SK-N-SH (cell line): ENCODE data around the gene HIBADH. TPM values are rescaled to one million over a fixed set of nuclear protein-coding genes. Genes with fewer than 3 reads are reported as not detected.

ENCODE experiments used
- CTCF ChIA-PET: fragments of 300-600, 350-600 bp; formaldehyde crosslinking; extraction: SDS; loops from one replicate; lab custom pipeline; 2021; lab: Yijun Ruan, JAX
- POLR2A ChIA-PET: fragments of 350-600 bp; sonication (Branson Sonifier 250); formaldehyde crosslinking; extraction: SDS; loops from one replicate; lab custom pipeline; 2020; ENCODE audit warnings: antibody characterized with exemption, inconsistent platforms; lab: Yijun Ruan, JAX
- DNase-seq: peaks from one replicate; pipeline ENCODE4 v3.0.0; 2012
- H2AFZ ChIP-seq: fragments of 200-600 bp; sonication (generic); 2 replicates; pipeline ENCODE4 v1.8.1; 2016; ENCODE audit warnings: antibody characterized with exemption, mild to moderate bottlenecking, low read depth
- H3F3A ChIP-seq: fragments of 200-600 bp; sonication (generic); replicated peaks from 2 replicates; pipeline ENCODE3; 2016; ENCODE audit warnings: antibody characterized with exemption, mild to moderate bottlenecking; ENCODE audit not compliant: insufficient read depth
- H3K27ac ChIP-seq, 2 experiments: fragments of 200-500 bp in 1 of 2; fragments of 200-600 bp in 1 of 2; sonication (Bioruptor generic) in 1 of 2; sonication (generic), shearing (Covaris generic) in 1 of 2; 2 replicates each; pipeline versions ENCODE4 v1.5.1 to v1.6.1; 2014 to 2016; ENCODE audit warnings: low read depth in 2 of 2, inconsistent platforms in 1 of 2, low read length in 1 of 2, mild to moderate bottlenecking in 1 of 2, mixed read lengths in 1 of 2
- H3K27me3 ChIP-seq: fragments of 200-600 bp; sonication (generic), shearing (Covaris generic); 2 replicates; pipeline ENCODE4 v1.6.1; 2016; ENCODE audit warnings: mixed run types; ENCODE audit not compliant: insufficient read depth
- H3K36me3 ChIP-seq, 2 experiments: fragments of 200-500 bp in 1 of 2; fragments of 200-600 bp in 1 of 2; sonication (Bioruptor generic) in 1 of 2; sonication (generic) in 1 of 2; replicated peaks in 1 of 2; 2 replicates each; pipeline versions ENCODE3 to v1.5.1; 2014 to 2016; ENCODE audit warnings: low read length in 1 of 2, mild to moderate bottlenecking in 1 of 2; ENCODE audit not compliant: insufficient read depth in 2 of 2, control insufficient read depth in 1 of 2
- H3K4me1 ChIP-seq, 2 experiments: fragments of 200-500 bp in 1 of 2; fragments of 200-600 bp in 1 of 2; sonication (Bioruptor generic) in 1 of 2; sonication (generic), shearing (Covaris generic) in 1 of 2; 2 replicates each; pipeline versions ENCODE4 v1.5.1 to v1.6.1; 2014 to 2016; ENCODE audit warnings: low read depth in 1 of 2, low read length in 1 of 2, mixed run types in 1 of 2; ENCODE audit not compliant: insufficient read depth in 2 of 2, control insufficient read depth in 1 of 2
- H3K4me2 ChIP-seq: fragments of 200-600 bp; sonication (generic), shearing (Covaris generic); 2 replicates; pipeline ENCODE4 v1.6.1; 2017; ENCODE audit warnings: mixed run types
- H3K4me3 ChIP-seq, 2 experiments: fragments of 200-500 bp in 1 of 2; fragments of 200-600 bp in 1 of 2; sonication (Bioruptor generic) in 1 of 2; sonication (generic), shearing (Covaris generic) in 1 of 2; 2 replicates each; pipeline versions ENCODE4 v1.5.1 to v1.8.1; 2014 to 2016; ENCODE audit warnings: low read depth in 2 of 2, inconsistent platforms in 1 of 2, low read length in 1 of 2, mild to moderate bottlenecking in 1 of 2, mixed read lengths in 1 of 2, moderate library complexity in 1 of 2
- H3K79me2 ChIP-seq: fragments of 200-600 bp; sonication (generic); 2 replicates; pipeline ENCODE4 v1.8.1; 2017; ENCODE audit warnings: mild to moderate bottlenecking; ENCODE audit not compliant: insufficient read depth
- H3K9ac ChIP-seq: fragments of 200-600 bp; sonication (generic); 2 replicates; pipeline ENCODE4 v1.6.1; 2017; ENCODE audit warnings: mixed run types
- H3K9me2 ChIP-seq: fragments of 200-600 bp; sonication (generic); 2 replicates; pipeline ENCODE4 v1.6.1; 2017; ENCODE audit warnings: mixed run types
- H3K9me3 ChIP-seq: fragments of 200-600 bp; sonication (generic); 2 replicates; pipeline ENCODE4 v1.6.1; 2017; ENCODE audit warnings: mixed run types, mild to moderate bottlenecking, moderate library complexity
- H4K20me1 ChIP-seq: fragments of 200-600 bp; sonication (generic); 2 replicates; pipeline ENCODE4 v1.6.1; 2017; ENCODE audit warnings: mild to moderate bottlenecking, mixed run types; ENCODE audit not compliant: insufficient read depth
- ELF1 ChIP-seq: IDR thresholded peaks from 2 replicates; pipeline ENCODE4 v1.4.0; 2012
- EP300 ChIP-seq, 2 experiments: IDR thresholded peaks; 2 replicates each; pipeline versions ENCODE4 v1.4.0 to v1.6.1; 2012; ENCODE audit warnings: borderline replicate concordance in 1 of 2, low read depth in 1 of 2, low read length in 1 of 2
- FOSL2 ChIP-seq: IDR thresholded peaks from 2 replicates; pipeline ENCODE4 v1.4.0; 2012; ENCODE audit warnings: low read depth, mild to moderate bottlenecking, moderate library complexity, borderline replicate concordance
- GABPA ChIP-seq: IDR thresholded peaks from 2 replicates; pipeline ENCODE4 v1.4.0; 2012; ENCODE audit warnings: low read depth, mild to moderate bottlenecking
- GATA2 ChIP-seq: sonication (generic); formaldehyde crosslinking; IDR thresholded peaks from 2 replicates; pipeline ENCODE4 v1.5.0; 2020; ENCODE audit warnings: mild to moderate bottlenecking, missing genetic modification reagents
- IRF3 ChIP-seq: fragments of 150-350 bp; IDR thresholded peaks from 2 replicates; pipeline ENCODE4 v1.6.1; 2016; ENCODE audit warnings: mild to moderate bottlenecking, low read depth, low read length
- JUND ChIP-seq: IDR thresholded peaks from 2 replicates; pipeline ENCODE4 v1.4.0; 2012
- MAX ChIP-seq: IDR thresholded peaks from 2 replicates; pipeline ENCODE4 v1.4.0; 2012; ENCODE audit warnings: low read depth
- PBX3 ChIP-seq: IDR thresholded peaks from 2 replicates; pipeline ENCODE4; 2012
- RCOR1 ChIP-seq: fragments of 150-350 bp; IDR thresholded peaks from 2 replicates; pipeline ENCODE4 v1.6.1; 2017; ENCODE audit warnings: antibody characterized with exemption, low read length
- REST ChIP-seq: IDR thresholded peaks from 2 replicates; pipeline ENCODE4 v1.6.1; 2012; ENCODE audit warnings: mild to moderate bottlenecking, low read depth, low read length, moderate library complexity
- RFX5 ChIP-seq: IDR thresholded peaks from 2 replicates; pipeline ENCODE4 v1.6.1; 2012; ENCODE audit warnings: mild to moderate bottlenecking, improper control_type of control experiment, low read length
- RXRA ChIP-seq: IDR thresholded peaks from 2 replicates; pipeline ENCODE4 v1.4.0; 2012; ENCODE audit warnings: low read depth, mild to moderate bottlenecking, borderline replicate concordance
- TAF1 ChIP-seq: IDR thresholded peaks from 2 replicates; pipeline ENCODE4 v1.6.1; 2012; ENCODE audit warnings: low read depth, mild to moderate bottlenecking, low read length, moderate library complexity, borderline replicate concordance
- TCF12 ChIP-seq: IDR thresholded peaks from 2 replicates; pipeline ENCODE4 v1.4.0; 2012
- USF1 ChIP-seq: IDR thresholded peaks from 2 replicates; pipeline ENCODE4 v1.4.0; 2012; ENCODE audit warnings: low read depth, borderline replicate concordance
- USF2 ChIP-seq: fragments of 150-350 bp; IDR thresholded peaks from 2 replicates; pipeline ENCODE4 v1.6.1; 2017; ENCODE audit warnings: antibody characterized with exemption, low read length, low read depth, borderline replicate concordance
- ZBTB33 ChIP-seq: IDR thresholded peaks from 2 replicates; pipeline ENCODE4 v1.4.0; 2012; ENCODE audit warnings: low read depth, borderline replicate concordance
- WGBS: methylation state at CpG from one replicate; pipeline ENCODE4 v1.1.6; 2017; ENCODE audit warnings: low lambda C conversion rate; 5-methylcytosine and 5-hydroxymethylcytosine counted together
- polyA plus RNA-seq, 3 experiments: library from polyadenylated mRNA; depleted of rRNA; stranded (reverse); fragments of >200 nt; gene quantifications; 2 replicates each; pipeline ENCODE4 v1.2.3, GENCODE V29; 2012

HIBADH gene
- polyA plus RNA-seq, 1 of the 3 experiments (the other 2 are of a cell fraction), result 71.8 TPM

- TF ChIP-seq USF2 (0 out of 2 replicates have a peak, but pooled peaks have one; percentile 18), ZBTB33 (peak; percentile 93), ELF1 (no peak), EP300 (IDR thresholded peaks at IDR 0.05; ENCODE audit: borderline replicate concordance in 1 of 2, low read depth in 1 of 2, low read length in 1 of 2) (0 out of 4 replicates have a peak, but pooled peaks of 1 of the 2 experiments have one; percentile 12), TCF12 (peak; percentile 50; the same call in 1 of the 2 replicates), FOSL2 (0 out of 2 replicates have a peak, but pooled peaks have one; percentile 16), PBX3 (peak; percentile 100), RCOR1 (peak; percentile 73; the same call in 1 of the 2 replicates), GABPA (peak; percentile 28), TAF1 (peak; percentile 77)
These were observed at the start of gene HIBADH (continued) for GRCh38 chr7:27662490-27663205.

- Histone ChIP-seq H3K27ac (no peak overlapping the region), H4K20me1 (no peaks in the 10 kb centered on the region), H3K9me3 (0 out of 2 replicates have a peak, but pooled peaks cover 4% of the 10 kb centered on the region), H3K36me3 (no peaks in the 10 kb centered on the region), H3K4me3 (no peak overlapping the region), H3K79me2 (no peaks in the 10 kb centered on the region), H3K4me1 (peaks cover 7 to 13% of the 10 kb centered on the region in 2 experiments; a peak in 3 of 4 replicates), H3K27me3 (no peaks in the 10 kb centered on the region), H2AFZ (no peak overlapping the region), H3K9ac (no peak overlapping the region), H3K4me2 (no peak overlapping the region), H3K9me2 (no peaks in the 10 kb centered on the region), H3F3A (peaks cover 15% of the 10 kb centered on the region)
- WGBS, result 82% methylated on average over 3 of the region's 3 CpGs
- ChIA-PET POLR2A (no interaction called here), CTCF (interaction anchor here (0.6 to 1.6 kb wide), 4 partner anchors 11 to 292 kb away, joined by 3 to 5 read pairs (median 3); no protein-coding TSS in a partner anchor)
- DNase-seq, result no peak
- TF ChIP-seq MAX, result no peak
- TF ChIP-seq RFX5, result no peak
- TF ChIP-seq EP300 (IDR thresholded peaks at IDR 0.05; ENCODE audit: borderline replicate concordance in 1 of 2, low read depth in 1 of 2, low read length in 1 of 2), result no peak
- TF ChIP-seq REST, result no peak
- no peak for TF ChIP-seq IRF3
- TF ChIP-seq GATA2, result no peak
- no peak for TF ChIP-seq USF1
- TF ChIP-seq RXRA, result no peak
- no peak for TF ChIP-seq TCF12
- no peak for TF ChIP-seq JUND
- no peak for TF ChIP-seq TAF1
These were observed 49.5 kb upstream of the HIBADH start for GRCh38 chr7:27712217-27712616.
